ENCODE measurements around the gene PCDHGA7. TPM values are rescaled to one million over a fixed set of nuclear protein-coding genes. Genes with fewer than 3 reads are reported as not detected.

PCDHGA7 gene
- total RNA-seq, 1 experiment from 2014 or later: 1.6 TPM

DNA sequence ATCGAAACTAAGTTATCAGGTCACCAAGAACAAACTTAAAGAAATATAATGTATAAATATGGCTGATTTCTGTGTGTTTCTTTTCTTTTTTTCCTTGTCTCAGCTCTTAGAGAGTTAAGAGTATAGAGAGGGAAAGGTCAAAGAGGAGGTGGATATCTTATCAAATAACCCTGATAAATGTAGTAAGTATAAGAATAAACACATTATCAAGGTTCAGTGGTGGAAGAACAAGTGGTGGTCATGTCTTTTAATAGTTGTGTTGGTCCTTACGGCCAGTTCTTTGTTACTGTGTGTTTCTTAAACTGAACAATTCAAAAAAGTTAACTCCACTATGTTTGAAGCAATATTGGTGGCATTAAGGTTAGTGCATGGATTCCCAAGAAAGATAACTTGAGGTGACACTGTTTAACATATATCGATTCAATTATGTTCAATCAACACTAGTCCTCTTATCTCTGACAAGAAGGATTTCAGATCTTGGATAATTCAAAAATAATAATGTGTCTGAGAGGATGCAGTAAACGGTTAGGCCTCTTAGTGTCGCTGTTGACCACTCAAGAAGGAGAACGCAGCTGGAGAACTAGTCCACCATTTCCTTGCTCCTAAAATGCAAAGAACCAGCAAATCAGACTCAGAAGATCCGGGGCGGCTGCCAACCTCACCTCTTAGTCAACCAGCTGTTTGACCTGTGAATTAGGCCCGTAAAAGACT, 39.1 kb upstream of the PCDHGA7 start, which contains the start of gene PCDHGA3:
PCDHGA3 (plus strand) TSS at position 588 of the 711 bp plus-strand sequence. CDS start 205 bp downstream, outside the sequence.
- ChIA-PET CTCF (interaction anchor here (0.6 to 4.0 kb wide), 32 partner anchors 9 to 224 kb away, joined by 3 to 22 read pairs (median 4); partner anchors contain the start of genes PCDHB10, PCDHB11, PCDHB14 and PCDHB15), POLR2A (interaction anchor here (0.6 kb wide), 1 partner anchor 1023 kb away, joined by 3 read pairs; no protein-coding TSS in a partner anchor)
- H3K4me1 Mint-ChIP-seq: peaks cover 2% of the 10 kb centered on the region; the same call in 1 of the 2 replicates
- TF ChIP-seq CTCF (IDR thresholded peaks at IDR 0.05): peak; percentile 45; the same call in 1 of the 2 replicates
- no peak for TF ChIP-seq MLX (CRISPR knock-in tag; IDR thresholded peaks at IDR 0.05)
- no peaks in the 10 kb centered on the region for H3K27me3 Mint-ChIP-seq (ENCODE audit: low read depth)
- no peak for DNase-seq (ENCODE audit: low spot score)
- H3K27ac Mint-ChIP-seq: no peak within 1 kb of the TSS
- ATAC-seq: peak; percentile 61
- peaks cover 54% of the 10 kb centered on the region for H3K36me3 Mint-ChIP-seq
- peaks cover 62% of the 10 kb centered on the region for H3K9me3 Mint-ChIP-seq
- 0 out of 2 replicates have a peak within 1 kb of the TSS, but pooled peaks have one; percentile 22 for H3K4me3 Mint-ChIP-seq

- H3K27ac Mint-ChIP-seq: no peak overlapping the region
- peaks cover 51% of the 10 kb centered on the region for H3K36me3 Mint-ChIP-seq
- no peak for DNase-seq (ENCODE audit: low spot score)
- 0 out of 2 replicates have a peak overlapping the region, but pooled peaks have one; percentile 22 for H3K4me3 Mint-ChIP-seq
- ATAC-seq: no peak
- TF ChIP-seq GABPB1 (CRISPR knock-in tag; IDR thresholded peaks at IDR 0.05): no peak
- no peak for TF ChIP-seq ZNF232 (CRISPR knock-in tag; IDR thresholded peaks at IDR 0.05)
- TF ChIP-seq SMAD3 (CRISPR knock-in tag; IDR thresholded peaks at IDR 0.05; ENCODE audit: borderline replicate concordance): no peak
- TF ChIP-seq EMX1 (CRISPR knock-in tag; IDR thresholded peaks at IDR 0.05): no peak
- no peak for TF ChIP-seq ESRRA (CRISPR knock-in tag; IDR thresholded peaks at IDR 0.05; ENCODE audit: borderline replicate concordance)
- no peak for TF ChIP-seq TEAD1 (CRISPR knock-in tag; IDR thresholded peaks at IDR 0.05)
- TF ChIP-seq NR3C1 (CRISPR knock-in tag; conservative IDR thresholded peaks at IDR 0.05; ENCODE audit: low read depth): no peak
- TF ChIP-seq ZNF512 (CRISPR knock-in tag; IDR thresholded peaks at IDR 0.05; ENCODE audit: borderline replicate concordance): no peak
- no peak for TF ChIP-seq ZBTB21 (CRISPR knock-in tag; IDR thresholded peaks at IDR 0.05; ENCODE audit: borderline replicate concordance)
- TF ChIP-seq, protein P1, sequence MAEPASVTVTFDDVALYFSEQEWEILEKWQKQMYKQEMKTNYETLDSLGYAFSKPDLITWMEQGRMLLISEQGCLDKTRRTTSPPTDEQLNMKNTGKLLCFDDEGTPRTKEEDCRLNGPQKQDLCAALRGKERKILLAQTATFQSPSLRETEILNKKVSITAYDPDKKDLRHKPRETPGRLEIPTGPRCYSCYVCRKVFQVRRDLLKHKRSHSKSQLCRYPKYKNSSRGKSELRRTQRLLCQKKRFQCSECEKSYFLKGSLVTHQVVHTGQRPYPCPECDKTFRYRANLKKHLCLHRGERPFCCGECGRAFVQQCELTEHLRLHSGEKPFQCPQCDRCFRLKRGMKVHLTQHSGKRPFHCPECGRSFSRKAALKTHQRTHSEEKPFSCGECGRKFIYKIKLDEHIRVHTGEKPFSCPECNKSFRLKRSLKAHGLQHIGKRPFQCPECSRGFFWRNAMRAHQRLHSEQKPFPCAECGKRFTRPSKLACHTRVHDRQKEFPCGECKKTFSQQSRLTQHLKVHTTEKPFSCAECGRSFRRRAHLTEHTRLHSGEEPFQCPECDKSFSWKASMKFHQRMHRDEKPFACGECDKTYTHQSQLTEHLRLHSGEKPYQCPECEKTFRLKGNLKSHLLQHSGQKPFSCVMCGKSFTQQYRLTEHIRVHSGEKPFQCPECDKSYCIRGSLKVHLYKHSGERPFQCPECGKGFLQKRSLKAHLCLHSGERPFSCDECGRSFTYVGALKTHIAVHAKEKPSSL (CRISPR knock-in tag; conservative IDR thresholded peaks at IDR 0.05): no peak
- no peak for TF ChIP-seq RORB (CRISPR knock-in tag; IDR thresholded peaks at IDR 0.05)
- TF ChIP-seq ZNF317 (CRISPR knock-in tag; IDR thresholded peaks at IDR 0.05; ENCODE audit: borderline replicate concordance, low read depth): no peak
- no peak for TF ChIP-seq STAT6 (CRISPR knock-in tag; conservative IDR thresholded peaks at IDR 0.05; ENCODE audit: low read depth)
- no peak for TF ChIP-seq ZNF219 (CRISPR knock-in tag; IDR thresholded peaks at IDR 0.05; ENCODE audit: borderline replicate concordance)
- TF ChIP-seq ZNF423 (CRISPR knock-in tag; IDR thresholded peaks at IDR 0.05): no peak
- H3K27me3 Mint-ChIP-seq (ENCODE audit: low read depth): no peaks in the 10 kb centered on the region
- peaks cover 57% of the 10 kb centered on the region for H3K9me3 Mint-ChIP-seq
- ChIA-PET CTCF (interaction anchor here (0.6 to 4.0 kb wide), 32 partner anchors 10 to 223 kb away, joined by 3 to 22 read pairs (median 4); partner anchors contain the start of genes PCDHB10, PCDHB11, PCDHB14 and PCDHB15), POLR2A (interaction anchor here (0.6 kb wide), 1 partner anchor 1022 kb away, joined by 3 read pairs; no protein-coding TSS in a partner anchor)
- peaks cover 2% of the 10 kb centered on the region; the same call in 1 of the 2 replicates for H3K4me1 Mint-ChIP-seq
Observed at GRCh38 chr5:141343953-141344463, 38.5 kb upstream of the PCDHGA7 start.

Data from WTC11 (cell line).